HEK293T (cell line): ENCODE results near the gene C12orf76.
"Not testable (repeated sequence)": the region's sequence is repeated elsewhere in the genome, so short reads cannot be mapped to it uniquely, and the experiment has no call there.

ENCODE experiments used
- ARNT ChIP-seq: fragments of 450-650 bp; IDR thresholded peaks from 2 replicates; pipeline ENCODE4 v1.6.1; 2017; ENCODE audit warnings: mild to moderate bottlenecking
- BHLHE40 ChIP-seq: fragments of 450-650 bp; IDR thresholded peaks from 2 replicates; pipeline ENCODE4 v1.6.1; 2016; ENCODE audit warnings: mild to moderate bottlenecking, moderate library complexity, borderline replicate concordance
- FOXA1 ChIP-seq: fragments of 450-650 bp; IDR thresholded peaks from 2 replicates; pipeline ENCODE4 v1.6.1; 2016; ENCODE audit warnings: mild to moderate bottlenecking
- FOXK2 ChIP-seq: fragments of 450-650 bp; IDR thresholded peaks from 2 replicates; pipeline ENCODE4 v1.6.1; 2016; ENCODE audit warnings: mild to moderate bottlenecking
- FOXM1 ChIP-seq: fragments of 450-650 bp; IDR thresholded peaks from 2 replicates; pipeline ENCODE4 v1.6.1; 2017; ENCODE audit warnings: mild to moderate bottlenecking, borderline replicate concordance
- HDGF ChIP-seq: fragments of 450-650 bp; IDR thresholded peaks from 2 replicates; pipeline ENCODE4 v1.6.1; 2017; ENCODE audit warnings: antibody characterized with exemption, borderline replicate concordance
- LEF1 ChIP-seq: fragments of 450-650 bp; IDR thresholded peaks from 2 replicates; pipeline ENCODE4 v1.6.1; 2017; ENCODE audit warnings: mild to moderate bottlenecking, borderline replicate concordance
- SP1 ChIP-seq: fragments of 450-650 bp; IDR thresholded peaks from 2 replicates; pipeline ENCODE4 v1.6.1; 2017
- SUZ12 ChIP-seq: fragments of 450-650 bp; IDR thresholded peaks from 2 replicates; pipeline ENCODE4 v1.6.1; 2016; ENCODE audit warnings: mild to moderate bottlenecking
- TARDBP ChIP-seq: fragments of 450-650 bp; IDR thresholded peaks from 2 replicates; pipeline ENCODE4 v1.6.1; 2016
- ZNF384 ChIP-seq: fragments of 450-650 bp; IDR thresholded peaks from 2 replicates; pipeline ENCODE4 v1.6.1; 2016

DNA sequence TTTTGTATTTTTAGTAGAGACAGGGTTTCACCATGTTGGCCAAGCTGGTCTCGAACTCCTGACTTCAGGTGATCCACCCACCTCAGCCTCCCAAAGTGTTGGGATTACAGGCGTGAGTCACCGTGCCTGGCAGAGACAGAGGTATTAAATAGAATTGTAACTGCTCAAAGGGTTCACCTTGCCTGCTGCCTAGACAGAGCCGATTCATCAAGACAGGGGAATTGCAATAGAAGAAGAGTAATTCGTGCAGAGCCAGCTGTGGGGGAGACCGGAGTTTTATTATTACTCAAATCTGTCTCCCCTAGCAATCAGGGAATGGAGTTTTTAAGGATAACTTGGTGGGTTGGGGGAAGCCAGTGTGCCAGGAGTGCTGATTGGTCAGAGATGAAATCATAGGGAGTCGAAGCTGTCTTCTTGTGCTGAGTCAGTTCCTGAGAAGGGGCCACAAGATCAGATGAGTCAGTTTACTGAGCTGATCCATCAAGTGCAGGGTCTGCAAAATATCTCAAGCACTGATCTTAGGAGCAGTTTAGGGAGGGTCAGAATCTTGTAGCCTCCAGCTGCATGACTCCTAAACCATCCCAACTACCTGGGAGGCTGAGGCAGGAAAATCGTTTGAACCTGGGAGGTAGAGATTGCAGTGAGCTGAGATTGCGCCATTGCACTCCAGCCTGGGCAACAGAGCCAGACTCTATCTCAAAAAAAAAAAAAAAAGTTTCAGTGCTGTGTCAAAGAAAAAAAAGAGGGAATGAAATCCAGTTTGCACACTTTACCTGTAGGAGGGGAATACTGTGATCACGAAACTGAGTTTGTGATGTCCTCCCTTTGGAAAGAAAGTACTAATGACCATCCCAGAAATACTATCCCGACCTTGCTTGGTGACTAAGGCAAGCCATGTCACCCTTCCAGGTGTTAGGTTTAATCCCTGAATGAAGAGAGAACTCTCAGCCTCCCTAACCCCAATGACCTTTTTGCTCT lies 7.3 kb upstream of the C12orf76 start:
- TF ChIP-seq TARDBP, FOXA1, LEF1, FOXK2, SP1, FOXM1, SUZ12, HDGF, ZNF384, BHLHE40, ARNT: not testable (repeated sequence)
